ENCODE results near the gene QDPR.

DNA sequence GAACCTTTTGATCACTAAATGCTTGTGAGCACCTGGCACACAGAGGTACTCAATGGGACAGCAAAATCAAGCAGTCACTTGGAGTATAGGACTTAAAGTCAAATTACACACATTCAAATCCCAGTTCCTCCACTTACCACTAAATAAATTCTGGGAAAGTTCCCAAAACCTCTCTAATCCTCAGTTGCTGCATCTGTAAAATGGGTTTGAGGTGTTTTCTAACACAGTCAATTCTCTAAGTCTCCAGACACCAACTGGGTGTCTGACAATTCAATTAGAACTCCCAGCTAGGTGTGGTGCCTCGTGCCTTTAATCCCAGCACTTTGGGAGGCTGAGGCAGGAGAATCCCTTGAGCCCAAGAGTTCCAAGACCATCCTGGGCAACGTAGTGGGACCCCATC lies 19.0 kb downstream of the QDPR start:
- TF ChIP-seq, protein P1, sequence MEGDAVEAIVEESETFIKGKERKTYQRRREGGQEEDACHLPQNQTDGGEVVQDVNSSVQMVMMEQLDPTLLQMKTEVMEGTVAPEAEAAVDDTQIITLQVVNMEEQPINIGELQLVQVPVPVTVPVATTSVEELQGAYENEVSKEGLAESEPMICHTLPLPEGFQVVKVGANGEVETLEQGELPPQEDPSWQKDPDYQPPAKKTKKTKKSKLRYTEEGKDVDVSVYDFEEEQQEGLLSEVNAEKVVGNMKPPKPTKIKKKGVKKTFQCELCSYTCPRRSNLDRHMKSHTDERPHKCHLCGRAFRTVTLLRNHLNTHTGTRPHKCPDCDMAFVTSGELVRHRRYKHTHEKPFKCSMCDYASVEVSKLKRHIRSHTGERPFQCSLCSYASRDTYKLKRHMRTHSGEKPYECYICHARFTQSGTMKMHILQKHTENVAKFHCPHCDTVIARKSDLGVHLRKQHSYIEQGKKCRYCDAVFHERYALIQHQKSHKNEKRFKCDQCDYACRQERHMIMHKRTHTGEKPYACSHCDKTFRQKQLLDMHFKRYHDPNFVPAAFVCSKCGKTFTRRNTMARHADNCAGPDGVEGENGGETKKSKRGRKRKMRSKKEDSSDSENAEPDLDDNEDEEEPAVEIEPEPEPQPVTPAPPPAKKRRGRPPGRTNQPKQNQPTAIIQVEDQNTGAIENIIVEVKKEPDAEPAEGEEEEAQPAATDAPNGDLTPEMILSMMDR (IDR thresholded peaks at IDR 0.05) = no peak
- TF ChIP-seq POLR2AphosphoS5 (IDR thresholded peaks at IDR 0.05) = no peak
- TF ChIP-seq EP300 (IDR thresholded peaks at IDR 0.05) = no peak

Data from stomach (tissue), 4 donors.